Thymus (tissue), 11 donors: ENCODE data around the gene ARID1B. TPM values are rescaled to one million over a fixed set of nuclear protein-coding genes. Genes with fewer than 3 reads are reported as not detected.
"Not testable (repeated sequence)": the region's sequence is repeated elsewhere in the genome, so short reads cannot be mapped to it uniquely, and the experiment has no call there.

Source experiments
- DNase-seq, 9 donors: peaks; one replicate each; pipeline ENCODE4 v3.0.0-alpha.2; 2013; ENCODE audit warnings: low spot score in 9 of 9, low read depth in 6 of 9, missing footprints in 1 of 9
- H3K27ac ChIP-seq, 2 donors: one replicate each; pipeline ENCODE4 v1.5.1; 2013; ENCODE audit warnings: control low read depth in 1 of 2, low read depth in 1 of 2, low read length in 1 of 2, mild to moderate bottlenecking in 1 of 2, moderate library complexity in 1 of 2
- H3K27me3 ChIP-seq, 2 donors: one replicate each; pipeline ENCODE4 v1.5.1; 2013; ENCODE audit warnings: low read length in 1 of 2; ENCODE audit not compliant: control insufficient read depth in 2 of 2, insufficient read depth in 1 of 2
- H3K36me3 ChIP-seq, 2 donors: one replicate each; pipeline ENCODE4 v1.5.1; 2013; ENCODE audit warnings: low read length in 1 of 2, mild to moderate bottlenecking in 1 of 2, moderate library complexity in 1 of 2; ENCODE audit not compliant: control insufficient read depth in 2 of 2, insufficient read depth in 2 of 2
- H3K4me1 ChIP-seq, 2 donors: one replicate each; pipeline ENCODE4 v1.5.1; 2013; ENCODE audit warnings: low read length in 2 of 2; ENCODE audit not compliant: control insufficient read depth in 2 of 2, insufficient read depth in 2 of 2
- H3K4me3 ChIP-seq, 2 donors: one replicate each; pipeline ENCODE4 v1.5.1; 2013; ENCODE audit warnings: low read length in 2 of 2, control low read depth in 1 of 2, mild to moderate bottlenecking in 1 of 2
- H3K9me3 ChIP-seq, 2 donors: one replicate each; pipeline ENCODE4 v1.5.1; 2013; ENCODE audit warnings: low read length in 1 of 2, mild to moderate bottlenecking in 1 of 2; ENCODE audit not compliant: control insufficient read depth in 2 of 2, insufficient read depth in 1 of 2
- WGBS: extraction: QIAGEN DNeasy Blood & Tissue Kit; methylation state at CpG from one replicate; pipeline ENCODE4 v1.1.7; 2013; 5-methylcytosine and 5-hydroxymethylcytosine counted together
- polyA plus RNA-seq: library from polyadenylated mRNA; stranded (reverse); fragments of 200-250 nt; gene quantifications from one replicate; pipeline ENCODE4 v1.2.3, GENCODE V29; 2013
- total RNA-seq: library from RNA; stranded (reverse); fragments of 120-200 nt; gene quantifications from one replicate; pipeline ENCODE4 v1.2.4, GENCODE V29; 2013
- donor health status: healthy.

The ARID1B gene
- total and polyA plus RNA-seq, 2 donors: 24.0 to 26.5 TPM

- Histone ChIP-seq H3K9me3 (no peaks in the 10 kb centered on the region), H3K27me3 (no peaks in the 10 kb centered on the region), H3K4me1 (peaks cover 3 to 7% of the 10 kb centered on the region in 2 donors), H3K27ac (peak overlapping the region in 1 of 2 donors; percentile 38), H3K36me3 (no peaks in the 10 kb centered on the region), H3K4me3 (no peak overlapping the region)
- 86% methylated on average over 5 of the region's 5 CpGs for WGBS
- peak in 1 of 9 donors; percentile 20 for DNase-seq
Observed at GRCh38 chr6:157036245-157036711, 259.1 kb downstream of the ARID1B start.

- DNase-seq: no peak
- peak overlapping the region in 1 of 2 donors; percentile 38 for H3K27ac ChIP-seq
- no peaks in the 10 kb centered on the region for H3K9me3 ChIP-seq
- no peaks in the 10 kb centered on the region for H3K36me3 ChIP-seq
- no peak overlapping the region for H3K4me3 ChIP-seq
- peaks cover 3 to 7% of the 10 kb centered on the region in 2 donors for H3K4me1 ChIP-seq
- H3K27me3 ChIP-seq: no peaks in the 10 kb centered on the region
- 94% methylated on average over 8 of the region's 8 CpGs for WGBS
Observed at GRCh38 chr6:157037165-157037564, 260.0 kb downstream of the ARID1B start.

GRCh38 chr6:157038610-157039009 is 261.4 kb downstream of the ARID1B start:
- DNase-seq: no peak
- Histone ChIP-seq H3K4me1 (peaks cover 3 to 7% of the 10 kb centered on the region in 2 donors), H3K4me3 (no peak overlapping the region), H3K9me3 (no peaks in the 10 kb centered on the region), H3K27ac (no peak overlapping the region), H3K27me3 (no peaks in the 10 kb centered on the region), H3K36me3 (no peaks in the 10 kb centered on the region)
- 95% methylated on average over 7 of the region's 7 CpGs for WGBS

GRCh38 chr6:157039639-157040038 is 262.5 kb downstream of the ARID1B start:
- not testable (repeated sequence) for DNase-seq, H3K4me3 ChIP-seq, H3K4me1 ChIP-seq, H3K27ac ChIP-seq, H3K9me3 ChIP-seq, H3K27me3 ChIP-seq, H3K36me3 ChIP-seq
- over 99% methylated on average over 4 of the region's 4 CpGs for WGBS

GRCh38 chr6:157040191-157040590 is 263.0 kb downstream of the ARID1B start:
- H3K4me1 ChIP-seq: peaks cover 3 to 4% of the 10 kb centered on the region in 2 donors
- H3K9me3 ChIP-seq: no peaks in the 10 kb centered on the region
- H3K27me3 ChIP-seq: no peaks in the 10 kb centered on the region
- no peak overlapping the region for H3K27ac ChIP-seq
- 99% methylated on average over 7 of the region's 7 CpGs for WGBS
- no peak for DNase-seq
- no peaks in the 10 kb centered on the region for H3K36me3 ChIP-seq
- no peak overlapping the region for H3K4me3 ChIP-seq

- Histone ChIP-seq H3K36me3 (peaks cover 3% of the 10 kb centered on the region in 2 donors), H3K27me3 (no peaks in the 10 kb centered on the region), H3K9me3 (no peaks in the 10 kb centered on the region), H3K4me3 (no peak overlapping the region), H3K4me1 (no peaks in the 10 kb centered on the region), H3K27ac (no peak overlapping the region)
- 40% methylated on average over 2 of the region's 2 CpGs for WGBS
- DNase-seq: no peak
Observed at GRCh38 chr6:157045831-157046454, 268.8 kb downstream of the ARID1B start.

GRCh38 chr6:157046776-157047175 is 269.6 kb downstream of the ARID1B start:
- Histone ChIP-seq H3K4me1 (no peaks in the 10 kb centered on the region), H3K9me3 (no peaks in the 10 kb centered on the region), H3K27ac (no peak overlapping the region), H3K36me3 (peaks cover 3% of the 10 kb centered on the region in 2 donors), H3K4me3 (no peak overlapping the region), H3K27me3 (no peaks in the 10 kb centered on the region)
- WGBS: 100% methylated on average over 1 of the region's 1 CpG
- DNase-seq: no peak

GRCh38 chr6:157047328-157047727 is 270.1 kb downstream of the ARID1B start:
- H3K27ac ChIP-seq: no peak overlapping the region
- no peaks in the 10 kb centered on the region for H3K4me1 ChIP-seq
- no peak overlapping the region for H3K4me3 ChIP-seq
- no peaks in the 10 kb centered on the region for H3K9me3 ChIP-seq
- no peak for DNase-seq
- H3K36me3 ChIP-seq: peaks cover 3% of the 10 kb centered on the region in 2 donors
- no peaks in the 10 kb centered on the region for H3K27me3 ChIP-seq
- 98% methylated on average over 4 of the region's 4 CpGs for WGBS

- Histone ChIP-seq H3K9me3 (no peaks in the 10 kb centered on the region), H3K4me1 (no peaks in the 10 kb centered on the region), H3K27ac (no peak overlapping the region), H3K27me3 (no peaks in the 10 kb centered on the region), H3K4me3 (no peak overlapping the region), H3K36me3 (peaks cover 3% of the 10 kb centered on the region in 2 donors)
- WGBS: 88% methylated on average over 2 of the region's 2 CpGs
- DNase-seq: no peak
Observed at GRCh38 chr6:157047951-157048350, 270.8 kb downstream of the ARID1B start.
